ENCODE results near the gene NUDT16. TPM values are rescaled to one million over a fixed set of nuclear protein-coding genes. Genes with fewer than 3 reads are reported as not detected.
"Not testable (repeated sequence)": the region's sequence is repeated elsewhere in the genome, so short reads cannot be mapped to it uniquely, and the experiment has no call there.

NUDT16 gene
- total RNA-seq, 1 donor from 2014 or later, result 30.3 TPM

- Mint-ChIP-seq H3K27ac (ENCODE audit: unreplicated experiment) (no peak overlapping the region), H3K36me3 (ENCODE audit: low read depth) (peaks cover 25% of the 10 kb centered on the region), H3K4me3 (no peak overlapping the region), H3K9me3 (no peaks in the 10 kb centered on the region), H3K27me3 (ENCODE audit: low read depth) (no peaks in the 10 kb centered on the region), H3K4me1 (no peaks in the 10 kb centered on the region)
- no peak for DNase-seq (ENCODE audit: low read depth, low spot score)
- TF ChIP-seq CTCF (conservative IDR thresholded peaks at IDR 0.05), result no peak
Observed at GRCh38 chr3:131370935-131371687, 10.5 kb upstream of the NUDT16 start.

- H3K27ac Mint-ChIP-seq (ENCODE audit: unreplicated experiment), result no peak overlapping the region
- H3K4me1 Mint-ChIP-seq, result no peaks in the 10 kb centered on the region
- no peak for DNase-seq (ENCODE audit: low read depth, low spot score)
- TF ChIP-seq CTCF (conservative IDR thresholded peaks at IDR 0.05), result no peak
- no peaks in the 10 kb centered on the region for H3K27me3 Mint-ChIP-seq (ENCODE audit: low read depth)
- H3K36me3 Mint-ChIP-seq (ENCODE audit: low read depth), result peaks cover 28% of the 10 kb centered on the region
- no peaks in the 10 kb centered on the region for H3K9me3 Mint-ChIP-seq
- H3K4me3 Mint-ChIP-seq, result no peak overlapping the region
Observed at GRCh38 chr3:131371688-131372066, 9.9 kb upstream of the NUDT16 start.

DNA sequence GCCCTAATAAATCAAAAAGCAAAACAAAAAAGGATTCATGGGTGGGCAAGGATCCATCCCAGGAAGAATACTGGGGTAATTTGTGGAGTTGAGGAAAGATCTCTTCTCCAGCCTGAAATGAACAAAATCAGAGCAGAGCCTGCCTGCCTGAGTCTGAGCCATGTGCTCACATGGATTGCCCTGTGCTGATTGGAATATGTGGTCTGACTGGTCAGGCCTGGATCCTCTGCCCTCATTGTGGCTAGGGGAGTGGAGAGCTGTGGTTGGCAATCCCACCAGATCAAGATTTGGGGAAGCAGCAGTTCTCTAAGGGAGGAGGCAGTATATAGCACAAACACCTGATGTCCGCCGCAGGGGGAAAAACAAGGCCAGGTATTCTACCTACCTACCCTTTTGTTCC lies 6.8 kb upstream of the NUDT16 start:
- TF ChIP-seq CTCF (conservative IDR thresholded peaks at IDR 0.05), result no peak
- no peak for DNase-seq (ENCODE audit: low read depth, low spot score)
- H3K36me3 Mint-ChIP-seq (ENCODE audit: low read depth), result peaks cover 42% of the 10 kb centered on the region
- no peaks in the 10 kb centered on the region for H3K4me1 Mint-ChIP-seq
- H3K27me3 Mint-ChIP-seq (ENCODE audit: low read depth), result no peaks in the 10 kb centered on the region
- H3K27ac Mint-ChIP-seq (ENCODE audit: unreplicated experiment), result no peak overlapping the region
- H3K9me3 Mint-ChIP-seq, result peaks cover 4% of the 10 kb centered on the region
- H3K4me3 Mint-ChIP-seq, result no peak overlapping the region

GRCh38 chr3:131380821-131381444 lies 641 bp upstream of the NUDT16 start:
- H3K4me1 Mint-ChIP-seq, result peaks cover 22% of the 10 kb centered on the region
- peak overlapping the region; percentile 99 for H3K4me3 Mint-ChIP-seq
- H3K9me3 Mint-ChIP-seq; H3K27me3 Mint-ChIP-seq (ENCODE audit: low read depth); DNase-seq (ENCODE audit: low read depth, low spot score): not testable (repeated sequence)
- peaks cover 41% of the 10 kb centered on the region for H3K36me3 Mint-ChIP-seq (ENCODE audit: low read depth)
- H3K27ac Mint-ChIP-seq (ENCODE audit: unreplicated experiment), result peak overlapping the region; percentile 99

GRCh38 chr3:131386429-131387165 lies 5.0 kb downstream of the NUDT16 start:
- H3K9me3 Mint-ChIP-seq, result no peaks in the 10 kb centered on the region
- H3K4me1 Mint-ChIP-seq, result peaks cover 13% of the 10 kb centered on the region
- no peak overlapping the region for H3K4me3 Mint-ChIP-seq
- DNase-seq (ENCODE audit: low read depth, low spot score), result no peak
- TF ChIP-seq CTCF (conservative IDR thresholded peaks at IDR 0.05), result no peak
- peaks cover 20% of the 10 kb centered on the region for H3K36me3 Mint-ChIP-seq (ENCODE audit: low read depth)
- no peak overlapping the region for H3K27ac Mint-ChIP-seq (ENCODE audit: unreplicated experiment)
- H3K27me3 Mint-ChIP-seq (ENCODE audit: low read depth), result no peaks in the 10 kb centered on the region
